D721Med (cell line): ENCODE measurements around the gene EEPD1.

ENCODE experiments used
- DNase-seq: peaks from one replicate; pipeline ENCODE4 v3.0.0; 2011; ENCODE audit warnings: low spot score; ENCODE audit not compliant: insufficient read length
- FAIRE-seq: peaks from 2 replicates; lab custom pipeline; 2011; peaks lifted over from hg19 to GRCh38; lab: Jason Lieb, UNC
- TF ChIP-seq, protein P1 (sequence below): IDR thresholded peaks from 2 replicates; pipeline ENCODE4 v1.5.1; 2012; ENCODE audit warnings: mild to moderate bottlenecking, control low read depth; ENCODE audit not compliant: insufficient read depth; ENCODE audit errors: missing control alignments

Gene EEPD1

DNA sequence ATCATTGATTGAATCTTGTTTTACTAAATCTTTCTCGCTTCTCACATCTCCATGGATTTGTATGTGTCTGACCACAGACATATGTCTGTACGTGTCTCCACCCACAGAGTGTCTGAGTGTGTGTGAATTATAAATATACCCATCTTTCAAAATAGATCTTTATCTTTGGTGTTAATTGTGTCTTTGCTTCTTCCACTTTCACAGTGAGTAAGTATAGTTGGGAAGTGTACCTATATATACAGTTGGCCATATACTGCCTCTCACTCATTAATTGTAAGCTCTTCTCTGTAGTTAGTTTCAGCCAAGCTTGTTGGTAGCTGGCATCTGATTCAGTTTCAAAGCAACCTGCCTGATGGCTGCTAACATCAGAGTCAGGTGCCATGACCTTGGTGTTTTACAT is 18.4 kb downstream of the EEPD1 start:
- TF ChIP-seq, protein P1, sequence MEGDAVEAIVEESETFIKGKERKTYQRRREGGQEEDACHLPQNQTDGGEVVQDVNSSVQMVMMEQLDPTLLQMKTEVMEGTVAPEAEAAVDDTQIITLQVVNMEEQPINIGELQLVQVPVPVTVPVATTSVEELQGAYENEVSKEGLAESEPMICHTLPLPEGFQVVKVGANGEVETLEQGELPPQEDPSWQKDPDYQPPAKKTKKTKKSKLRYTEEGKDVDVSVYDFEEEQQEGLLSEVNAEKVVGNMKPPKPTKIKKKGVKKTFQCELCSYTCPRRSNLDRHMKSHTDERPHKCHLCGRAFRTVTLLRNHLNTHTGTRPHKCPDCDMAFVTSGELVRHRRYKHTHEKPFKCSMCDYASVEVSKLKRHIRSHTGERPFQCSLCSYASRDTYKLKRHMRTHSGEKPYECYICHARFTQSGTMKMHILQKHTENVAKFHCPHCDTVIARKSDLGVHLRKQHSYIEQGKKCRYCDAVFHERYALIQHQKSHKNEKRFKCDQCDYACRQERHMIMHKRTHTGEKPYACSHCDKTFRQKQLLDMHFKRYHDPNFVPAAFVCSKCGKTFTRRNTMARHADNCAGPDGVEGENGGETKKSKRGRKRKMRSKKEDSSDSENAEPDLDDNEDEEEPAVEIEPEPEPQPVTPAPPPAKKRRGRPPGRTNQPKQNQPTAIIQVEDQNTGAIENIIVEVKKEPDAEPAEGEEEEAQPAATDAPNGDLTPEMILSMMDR, result no peak
- FAIRE-seq (no peak), DNase-seq (no peak)

DNA sequence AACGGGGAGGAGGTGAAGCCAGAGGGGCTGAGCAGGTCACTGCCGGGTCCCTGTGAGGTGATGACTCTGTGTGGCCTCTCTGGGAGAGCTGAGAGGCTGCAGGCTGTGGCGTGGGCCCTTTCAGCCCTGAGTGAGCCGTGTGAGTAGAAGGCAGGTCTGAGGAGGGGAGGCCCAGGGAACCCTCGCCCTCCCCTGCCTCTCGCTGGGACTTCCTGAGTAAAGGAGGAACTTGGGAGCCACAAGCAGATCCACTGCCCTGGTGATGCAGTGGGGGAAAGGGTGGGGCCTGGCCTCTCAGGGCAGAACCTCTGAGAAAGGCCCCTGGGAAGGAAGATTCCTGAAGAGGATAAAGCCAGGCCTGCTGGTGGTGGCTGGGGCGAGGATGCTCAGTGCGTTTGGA is 22.8 kb downstream of the EEPD1 start:
- no peak for DNase-seq
- FAIRE-seq, result no peak
- TF ChIP-seq, protein P1, result no peak

DNA sequence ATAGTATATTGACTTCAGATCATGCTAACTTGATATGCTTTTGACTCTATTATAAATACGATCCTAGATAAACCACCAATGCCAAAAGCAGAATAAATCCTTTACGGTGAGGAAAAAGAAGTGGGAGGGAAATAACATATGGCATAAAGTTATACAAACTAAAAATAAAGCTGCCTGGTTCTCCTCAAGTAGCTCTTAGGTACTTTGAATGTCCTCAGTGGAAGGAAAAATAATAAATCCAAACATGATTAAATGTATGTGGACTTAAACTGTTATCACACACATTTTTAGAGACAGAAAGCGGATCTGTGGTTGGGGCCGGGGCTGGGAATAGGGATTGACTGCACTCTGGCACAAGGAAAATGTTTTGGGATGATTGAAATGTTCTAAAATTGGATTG is 23.6 kb downstream of the EEPD1 start:
- TF ChIP-seq, protein P1, result no peak
- FAIRE-seq (no peak), DNase-seq (no peak)

DNA sequence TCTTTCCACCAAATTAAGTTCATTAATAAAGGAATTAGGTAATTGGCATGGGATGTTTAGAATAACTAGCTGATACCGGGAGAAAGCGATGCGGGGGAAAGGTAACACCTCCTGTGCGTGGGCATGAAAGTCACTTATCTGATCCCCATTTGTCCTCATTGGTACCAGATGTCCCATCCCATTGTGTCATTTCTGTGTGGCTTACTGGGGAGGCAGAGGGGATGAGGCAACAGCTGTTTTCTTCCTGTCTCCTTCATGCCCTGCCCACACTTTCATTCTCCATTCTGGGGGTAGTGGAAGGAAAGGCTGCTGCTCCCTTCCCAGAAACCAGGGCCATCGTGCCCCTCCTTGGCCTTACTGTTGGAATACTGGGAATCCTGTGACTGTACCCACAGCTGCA is 27.1 kb downstream of the EEPD1 start:
- FAIRE-seq (no peak), DNase-seq (no peak)
- TF ChIP-seq, protein P1, result no peak

DNA sequence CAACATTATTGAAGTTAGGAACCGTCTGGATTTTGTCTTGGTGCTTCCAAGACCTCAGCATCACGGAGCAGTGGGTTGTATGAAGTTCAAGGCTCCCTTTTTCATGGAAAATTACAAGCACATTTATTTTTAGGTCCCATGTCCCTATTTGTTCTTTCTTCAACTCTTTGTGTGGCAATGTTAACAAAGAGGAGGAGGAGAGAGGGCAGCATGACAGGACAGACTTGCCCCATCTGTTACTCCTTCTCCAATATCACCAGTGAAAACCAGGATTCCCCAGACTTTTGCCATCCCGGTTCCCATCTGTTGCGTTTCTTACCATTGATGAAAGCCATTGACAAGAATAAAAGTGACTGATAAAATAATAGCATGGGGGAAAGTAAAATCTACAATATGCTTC is 28.6 kb downstream of the EEPD1 start:
- FAIRE-seq (no peak), DNase-seq (no peak)
- TF ChIP-seq, protein P1, result no peak

DNA sequence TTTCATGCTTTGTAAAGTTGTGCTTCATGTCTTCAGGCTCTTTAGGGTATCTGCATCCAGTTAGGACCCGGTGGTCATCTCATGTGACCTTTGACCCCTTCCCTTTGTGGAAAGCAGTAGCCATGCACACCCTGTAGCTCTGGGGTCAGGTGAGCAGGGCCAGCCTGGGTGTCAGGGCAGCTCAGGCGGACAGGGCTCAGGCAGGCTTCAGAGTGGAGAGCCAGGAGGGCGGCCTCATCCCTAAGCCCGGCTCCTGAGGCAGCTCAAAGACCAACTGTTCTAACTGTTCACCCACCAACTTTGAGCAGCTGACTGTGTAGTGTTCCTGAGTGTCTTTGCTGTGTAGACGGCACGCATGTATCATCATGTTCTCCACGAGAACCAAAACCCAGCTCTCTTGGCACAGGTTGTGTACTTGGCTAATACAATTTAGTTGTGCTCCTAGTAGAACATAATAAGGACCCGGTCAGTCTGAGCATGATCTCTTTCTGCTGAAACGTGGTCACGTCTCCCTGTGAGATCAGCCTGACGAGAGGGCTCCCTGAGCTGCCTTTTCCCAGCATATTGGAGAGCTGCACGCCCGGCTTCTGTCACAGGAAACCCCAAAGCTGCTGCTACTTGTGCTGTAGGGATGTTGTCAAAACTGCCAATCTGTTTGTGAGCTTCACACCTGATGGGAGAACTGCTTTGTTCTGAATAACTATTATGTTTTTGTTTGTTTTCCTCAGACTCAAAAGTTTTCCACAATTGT is 30.0 kb downstream of the EEPD1 start:
- TF ChIP-seq, protein P1, result no peak
- no peak for DNase-seq
- no peak for FAIRE-seq

DNA sequence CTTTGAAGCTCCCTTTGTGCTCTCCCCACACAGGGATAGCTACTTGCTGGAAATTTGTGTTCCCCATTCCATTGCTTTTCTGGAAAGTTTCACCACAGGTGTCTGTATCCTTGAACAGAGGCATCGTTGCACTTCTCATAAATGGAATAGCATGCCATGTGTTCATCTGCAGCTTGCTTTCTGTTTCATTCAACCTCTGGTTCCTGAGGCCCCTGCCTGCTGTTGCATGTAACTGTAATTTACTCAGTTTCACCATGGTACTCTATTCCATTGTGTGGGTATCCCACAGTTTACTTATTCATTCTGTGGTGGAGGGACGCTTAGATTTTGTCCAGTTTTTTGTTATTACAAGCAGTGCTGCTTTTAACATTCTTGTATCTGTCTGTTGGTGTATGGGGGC is 32.0 kb downstream of the EEPD1 start:
- DNase-seq (no peak), FAIRE-seq (no peak)
- TF ChIP-seq, protein P1, result no peak
